HG03139 (cell line): ENCODE results near the gene PLEKHM1.
"Not testable (repeated sequence)": the region's sequence is repeated elsewhere in the genome, so short reads cannot be mapped to it uniquely, and the experiment has no call there.

Experiments used
- ATAC-seq: cut with Tn5 transposase; IDR thresholded peaks from one replicate; pipeline ENCODE4 v1.9.1; 2021; ENCODE audit not compliant: unreplicated experiment

PLEKHM1 gene

DNA sequence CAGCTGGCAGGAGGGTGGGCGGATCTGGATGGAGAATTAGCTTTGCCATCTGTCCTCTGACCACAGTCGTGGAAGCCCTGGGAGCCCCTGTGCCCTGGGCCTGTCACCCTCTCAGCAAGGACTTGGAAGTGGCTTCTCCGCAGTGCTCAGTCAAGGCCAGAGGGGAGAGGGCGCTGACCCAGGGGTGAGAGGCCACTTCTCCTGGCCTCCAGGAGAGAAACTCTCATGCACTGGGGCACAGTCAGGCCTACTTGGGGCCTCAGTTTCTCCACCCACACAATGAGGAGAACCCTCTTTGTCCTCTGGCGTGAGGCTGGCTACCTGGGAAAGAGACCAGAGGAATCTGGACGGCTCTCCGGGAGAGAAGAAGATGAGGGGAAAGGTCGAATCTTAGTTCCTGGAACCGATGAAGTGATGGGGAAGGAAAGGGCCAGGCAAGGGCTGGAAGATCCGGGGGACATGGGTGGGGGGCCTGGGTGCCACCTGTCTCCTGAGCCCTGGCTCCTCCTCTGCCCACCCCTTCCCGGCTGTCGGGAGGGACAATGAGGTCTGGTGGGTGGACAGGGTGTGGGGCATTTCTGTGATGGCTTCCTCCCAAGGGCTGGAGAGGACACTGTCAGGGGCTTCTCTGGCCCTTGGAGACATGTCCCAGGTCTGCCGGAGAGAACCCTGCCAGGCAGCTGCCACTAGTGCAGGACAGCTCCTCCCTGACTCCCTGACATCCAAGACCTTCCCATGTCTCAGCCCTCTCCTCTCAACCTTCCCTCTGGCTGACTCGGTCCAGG lies 48.8 kb downstream of the PLEKHM1 start:
- no peak for ATAC-seq

DNA sequence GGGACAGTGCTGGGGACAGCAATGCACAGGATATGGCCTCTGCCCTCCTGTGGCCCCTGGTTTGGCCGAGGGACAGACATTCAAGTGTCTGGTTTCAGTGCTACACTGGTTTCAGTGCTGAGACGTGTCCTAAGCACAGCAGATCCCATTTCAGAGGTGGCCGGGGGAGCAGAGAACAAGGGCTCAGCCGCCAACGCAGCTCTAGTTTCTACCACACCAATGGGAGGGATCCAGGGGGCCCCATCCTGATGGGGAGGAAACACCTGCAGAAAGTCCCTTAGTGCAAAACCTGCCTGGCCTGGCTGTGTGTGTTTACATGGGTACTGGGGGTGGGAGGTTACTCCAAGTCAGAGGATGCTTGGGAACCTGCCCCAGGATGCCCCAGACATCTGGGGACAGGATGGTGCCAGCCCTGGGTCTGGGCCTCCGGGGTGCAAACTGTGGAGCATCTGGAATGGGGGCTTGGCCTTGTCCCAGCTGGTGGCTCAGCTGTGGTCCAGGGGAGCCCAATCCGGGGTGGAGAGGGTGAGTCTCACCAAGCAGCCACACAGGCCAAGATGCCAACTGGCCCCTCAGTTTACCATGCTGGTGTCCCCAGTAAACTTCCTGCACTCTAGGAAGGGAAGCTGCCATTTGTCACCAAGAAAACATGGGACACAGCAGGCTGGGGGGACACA lies 49.5 kb downstream of the PLEKHM1 start:
- ATAC-seq: not testable (repeated sequence)

DNA sequence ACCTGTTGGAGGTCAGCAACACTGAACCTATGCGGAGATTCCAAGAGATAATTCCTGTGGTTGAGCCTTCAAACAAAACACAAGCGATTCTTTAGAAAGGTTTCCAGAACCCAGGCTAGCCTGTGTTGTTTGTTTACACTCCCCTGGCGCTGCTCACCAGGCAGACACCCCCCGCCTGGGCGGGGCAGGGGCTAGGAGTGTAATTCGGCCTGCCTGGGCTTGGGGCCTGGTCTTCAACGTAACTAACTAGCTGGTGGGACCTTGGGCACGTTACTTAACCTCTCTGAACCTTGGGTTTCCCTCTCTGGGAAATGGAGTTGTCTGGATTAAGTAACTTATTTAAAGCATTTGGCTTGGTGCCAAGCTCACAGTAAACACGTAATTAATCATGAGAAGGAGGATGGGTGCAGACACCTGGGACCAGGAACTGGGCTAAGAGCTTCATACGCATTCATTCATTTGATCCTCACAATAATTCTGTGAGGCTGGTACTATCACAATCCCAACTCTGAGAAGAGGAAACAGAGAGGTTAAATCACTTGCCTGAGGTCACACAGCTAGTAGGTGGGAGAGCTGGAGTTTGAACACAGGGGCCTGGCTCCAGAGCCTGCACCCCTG lies 50.3 kb downstream of the PLEKHM1 start:
- ATAC-seq: no peak

DNA sequence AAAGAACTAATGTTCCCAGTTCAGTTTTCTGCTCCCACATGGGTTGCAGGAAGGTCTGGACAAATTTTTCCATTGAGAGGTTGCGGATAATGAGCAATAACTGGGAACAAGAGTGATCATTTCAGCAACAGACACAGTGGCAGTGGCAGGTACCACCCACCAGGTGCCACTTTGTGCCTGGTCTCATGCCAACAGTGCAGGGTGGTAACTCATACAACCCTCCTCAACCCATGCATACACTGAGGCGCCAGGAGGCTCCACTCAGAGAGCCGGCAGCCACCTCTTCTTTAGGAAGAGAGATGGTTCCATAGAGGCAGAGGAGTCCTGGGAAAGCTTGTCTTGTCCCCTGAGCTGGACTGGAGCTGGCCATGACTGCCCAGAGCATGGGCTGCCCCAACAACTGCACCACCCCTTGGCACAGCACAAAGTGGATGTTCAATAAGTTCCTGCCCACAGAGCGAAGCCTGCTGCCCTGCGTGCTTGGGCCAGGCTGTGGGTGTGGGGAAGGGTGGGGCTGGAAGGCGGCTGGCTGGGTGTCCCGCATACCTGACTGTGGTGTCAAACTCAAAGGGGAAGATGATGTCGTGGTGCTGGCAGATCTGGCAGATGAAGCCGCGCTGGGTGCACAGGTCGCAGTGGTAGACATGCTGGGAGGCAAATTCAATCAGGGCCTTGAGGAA lies 51.5 kb downstream of the PLEKHM1 start:
- ATAC-seq: no peak

DNA sequence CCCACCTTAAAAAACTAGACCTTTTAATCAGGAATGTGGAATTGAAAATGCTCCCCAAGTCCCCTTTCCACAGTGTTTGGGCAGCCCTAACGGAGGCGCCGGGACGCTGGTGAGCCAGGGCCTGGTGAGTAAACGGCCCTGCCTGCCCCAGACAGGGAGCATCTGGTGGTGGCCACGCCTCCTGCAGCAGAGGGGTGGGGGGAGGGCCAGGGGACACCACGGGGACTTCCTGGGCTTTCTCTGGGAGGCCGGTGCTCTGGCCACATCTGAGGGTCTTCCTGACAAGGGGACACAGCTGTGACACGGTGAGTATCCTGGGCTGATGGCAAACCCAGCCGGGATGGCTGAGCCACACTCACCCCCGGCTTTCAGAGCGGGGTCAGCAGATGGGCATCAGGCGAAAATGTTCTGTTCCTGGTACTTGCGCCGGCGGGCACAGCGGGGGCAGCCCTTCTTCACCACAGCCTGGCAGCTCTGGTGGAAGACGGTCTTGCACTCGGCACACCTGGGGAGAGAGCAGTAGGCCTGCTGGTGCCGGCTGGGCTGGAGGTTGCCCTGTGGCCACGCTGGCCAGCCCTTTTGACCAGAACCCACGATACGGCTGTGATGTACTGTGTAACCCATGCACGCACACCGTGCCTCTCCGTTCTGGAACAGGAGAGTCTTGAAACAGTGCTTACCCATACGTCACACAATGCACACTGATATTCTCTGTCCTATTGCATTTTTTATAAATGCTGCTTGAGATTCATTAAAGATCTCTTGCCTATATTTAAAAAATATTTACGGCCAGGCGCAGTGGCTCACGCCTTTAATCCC lies 52.8 kb downstream of the PLEKHM1 start:
- no peak for ATAC-seq

DNA sequence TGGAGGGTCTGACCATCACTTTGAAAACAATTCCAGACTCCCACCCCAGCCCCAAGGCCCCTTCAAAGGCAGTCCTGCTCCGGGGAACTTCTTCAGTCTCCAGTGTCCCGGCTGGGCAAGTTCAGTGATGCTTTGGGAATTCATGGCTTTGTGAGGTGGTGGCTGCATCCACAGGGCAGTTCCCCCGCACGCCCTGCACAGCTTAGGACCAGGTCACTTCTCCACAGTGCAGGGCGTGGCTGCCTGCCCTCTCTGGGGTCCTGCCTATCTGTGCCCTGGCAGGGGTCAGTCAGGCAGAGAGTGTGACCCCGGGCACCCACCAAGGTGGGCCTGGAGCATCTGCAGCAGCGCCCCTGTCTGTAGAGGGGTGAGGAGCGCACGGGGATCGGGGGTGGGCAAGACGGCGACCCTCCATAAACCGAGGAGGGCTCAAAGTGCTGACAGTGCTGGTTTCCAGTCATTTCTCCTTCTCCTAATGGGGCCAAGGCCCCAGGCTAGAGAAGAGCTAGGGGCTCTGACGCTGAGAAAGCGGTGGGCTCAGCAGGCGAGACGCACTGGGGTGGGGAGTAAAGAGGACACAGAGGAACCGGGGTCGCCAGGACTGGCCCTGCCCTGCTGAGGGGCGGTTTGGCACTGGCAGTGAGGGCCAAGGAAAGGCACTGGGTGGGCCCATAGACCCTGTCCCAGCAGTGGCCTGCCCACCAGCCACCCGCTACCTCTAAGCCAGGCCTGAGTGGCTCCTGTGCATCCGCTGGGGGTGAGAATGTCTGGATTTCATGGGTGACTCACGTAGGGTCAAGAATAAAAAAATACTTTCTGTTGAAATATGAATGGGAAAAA lies 53.7 kb downstream of the PLEKHM1 start:
- no peak for ATAC-seq

DNA sequence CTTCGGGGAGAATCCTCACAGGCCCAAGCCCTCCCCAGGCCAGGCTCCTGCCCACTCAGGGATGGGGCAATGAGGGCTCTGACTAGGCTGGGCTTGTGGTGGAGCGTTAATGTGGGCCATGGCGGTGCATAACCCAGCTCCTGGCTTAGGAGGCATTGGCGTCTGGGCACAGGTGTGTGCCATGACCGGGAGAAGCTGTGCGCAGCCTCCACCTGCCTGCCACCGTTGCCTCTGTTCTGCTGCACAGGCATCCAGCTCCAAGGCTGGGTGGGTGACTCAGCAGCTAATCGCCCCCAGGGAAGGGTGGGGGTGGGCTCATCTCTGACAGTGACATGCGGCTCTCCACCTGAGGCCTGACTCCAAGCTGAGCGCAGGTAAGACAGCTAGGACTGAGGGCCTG lies 54.4 kb downstream of the PLEKHM1 start:
- ATAC-seq: no peak

DNA sequence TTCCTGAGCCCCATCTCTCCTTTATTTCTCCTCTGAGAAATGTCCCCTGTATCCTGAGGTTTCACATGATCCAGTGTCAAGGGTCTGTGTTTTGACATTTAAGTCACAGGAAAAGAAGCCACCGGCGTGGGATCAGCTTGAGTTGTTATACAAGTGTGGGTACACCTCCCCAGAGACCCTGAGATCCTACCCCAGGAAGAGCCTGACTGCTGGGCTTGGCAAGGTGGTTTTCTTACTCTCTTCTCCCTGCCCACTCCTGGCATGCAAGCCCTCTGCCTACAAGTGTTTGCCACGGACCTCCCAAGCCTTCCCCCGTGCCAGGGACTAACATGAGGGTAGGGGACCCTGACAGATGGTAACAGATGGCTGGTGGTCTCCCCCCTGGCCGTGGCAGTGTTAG lies 55.0 kb downstream of the PLEKHM1 start:
- ATAC-seq: no peak

DNA sequence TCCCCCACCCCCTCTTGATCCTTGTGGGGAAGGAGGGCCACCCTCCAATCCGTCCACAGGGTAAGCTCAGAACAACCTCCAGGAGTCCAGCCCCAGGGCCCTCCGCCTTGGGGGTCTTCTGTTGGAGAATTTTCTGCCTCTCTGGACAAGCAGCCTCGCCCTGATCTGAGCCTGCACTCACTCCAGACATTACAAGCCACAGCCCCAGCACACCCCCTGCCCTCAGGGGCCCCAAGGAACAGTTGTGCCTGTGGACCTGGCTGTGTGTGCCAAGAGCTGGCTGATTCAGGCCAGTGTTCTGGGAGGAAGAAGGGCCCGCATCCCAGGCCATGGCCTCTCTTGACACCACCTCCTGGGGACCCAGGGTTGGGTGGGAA lies 57.4 kb downstream of the PLEKHM1 start:
- no peak for ATAC-seq

DNA sequence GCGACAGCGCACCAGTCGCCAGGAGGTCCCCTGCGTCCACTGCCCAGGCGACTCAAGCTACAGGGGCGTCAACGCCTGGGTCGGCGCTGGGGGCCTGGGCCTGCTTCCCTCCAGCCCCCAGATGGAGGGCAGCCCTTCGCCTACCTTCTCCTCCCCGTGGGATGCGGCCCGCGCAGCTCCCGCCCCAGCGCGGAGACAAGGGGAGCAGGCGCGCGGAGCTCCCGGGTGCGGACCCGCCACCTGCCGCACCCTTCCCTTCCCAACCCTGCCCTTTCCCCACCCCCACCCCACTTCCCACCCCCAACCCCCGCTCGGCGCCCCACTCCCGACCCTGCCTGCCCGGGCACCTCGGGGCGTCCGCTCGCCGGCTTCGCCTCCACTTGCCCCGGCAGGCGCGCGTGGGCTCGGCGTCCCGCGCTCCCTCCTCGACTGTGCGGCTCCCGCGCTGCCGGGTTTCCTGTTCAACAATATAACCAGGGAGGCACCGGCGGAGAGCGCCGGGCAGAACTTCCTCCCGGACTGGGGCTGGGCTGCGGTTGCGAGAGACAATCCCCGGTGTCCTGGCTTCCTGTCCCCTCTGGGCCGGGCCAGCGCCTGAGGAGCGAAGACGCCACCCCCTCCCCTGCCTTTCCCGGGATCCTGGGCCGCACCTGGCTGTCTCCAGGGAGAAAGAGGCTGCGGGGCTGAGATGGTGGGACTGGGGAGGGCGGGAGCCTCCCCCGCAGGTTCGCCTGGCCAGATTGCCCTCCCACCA lies 57.9 kb downstream of the PLEKHM1 start, which contains the start of gene ARHGAP27:
ARHGAP27 (minus strand) TSS at position 466 of the 754 bp plus-strand sequence. CDS start 2,591 bp downstream, outside the sequence.
- no peak for ATAC-seq

DNA sequence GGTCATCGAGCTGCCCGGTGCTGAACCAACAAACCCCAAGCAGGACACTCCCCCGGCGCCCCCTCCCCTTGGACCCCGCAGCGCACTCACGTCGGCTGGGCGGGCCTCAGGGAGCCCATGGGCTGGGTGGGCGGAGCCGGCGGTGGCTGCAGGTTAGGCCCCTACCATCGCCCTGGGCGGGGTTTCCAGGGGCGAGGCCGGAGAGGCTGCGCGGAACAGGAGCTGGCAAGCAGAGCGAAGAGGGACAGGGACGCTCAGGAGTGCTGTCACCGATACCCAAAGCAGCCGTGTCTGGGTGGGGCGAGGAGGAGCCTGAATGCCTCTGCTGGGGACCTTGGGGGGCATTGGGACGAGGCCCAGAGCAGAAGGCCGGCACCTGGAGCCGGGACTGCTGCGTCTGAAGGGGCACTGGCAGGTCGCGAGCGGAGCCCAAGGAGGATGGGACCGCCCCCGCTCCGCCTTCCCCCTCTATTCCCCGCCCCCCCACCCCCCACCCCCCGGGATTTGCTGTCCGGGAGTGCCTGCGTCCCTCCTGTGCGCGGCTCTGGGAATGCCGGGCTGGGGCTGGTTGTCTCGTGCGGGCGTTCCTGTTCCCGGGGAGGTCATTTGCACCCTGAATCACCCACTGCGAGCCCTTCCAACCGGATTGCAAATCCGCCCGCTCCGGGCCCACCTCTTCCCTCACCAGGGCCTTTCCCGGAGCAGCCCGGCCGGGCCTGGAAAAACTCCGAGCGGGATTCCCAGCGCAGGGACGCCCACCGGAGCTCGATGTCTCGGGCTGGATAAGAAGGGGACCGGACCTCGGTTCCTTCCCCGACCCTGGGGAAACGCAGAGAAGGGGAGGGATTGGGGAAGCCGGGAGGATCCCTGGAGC lies 58.8 kb downstream of the PLEKHM1 start:
- no peak for ATAC-seq

DNA sequence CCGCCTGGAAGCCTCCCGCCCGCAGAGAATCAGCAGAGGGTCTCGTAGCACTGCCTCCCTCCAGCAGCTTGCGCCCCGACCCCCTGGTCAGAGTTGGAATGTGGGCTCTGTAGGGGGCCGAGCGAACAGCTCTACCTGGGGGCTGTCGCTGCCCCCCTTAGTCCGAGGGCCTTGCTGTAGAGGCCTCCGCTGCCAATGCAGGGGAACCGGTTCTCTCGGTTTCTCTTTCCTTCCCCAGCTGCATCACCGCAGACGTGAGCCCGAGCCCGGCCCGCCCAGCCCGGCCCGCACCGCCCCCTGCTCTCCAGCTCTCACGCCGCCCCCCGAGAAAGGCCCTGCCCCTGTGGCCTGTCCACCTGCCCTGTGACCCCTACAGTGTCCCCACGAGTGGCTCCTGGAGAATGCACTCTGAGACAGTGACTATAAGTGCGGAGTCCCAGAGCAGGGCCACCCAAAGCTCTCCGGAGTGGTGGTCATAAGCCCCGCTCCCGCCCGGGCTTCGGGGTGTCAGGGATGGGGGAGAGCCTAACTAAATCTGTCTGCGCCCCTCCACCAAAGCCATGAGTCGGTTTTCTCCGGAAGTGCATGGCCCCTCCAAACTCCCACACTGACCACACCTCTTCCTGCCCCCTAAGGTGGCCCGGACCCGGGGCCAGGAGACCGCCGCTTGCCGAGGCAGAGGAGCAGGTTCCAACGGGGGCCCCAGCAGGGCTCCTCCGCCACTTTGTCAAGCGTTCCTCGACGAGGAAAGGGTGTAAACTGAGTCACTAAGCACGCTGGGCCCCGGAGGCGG lies 59.6 kb downstream of the PLEKHM1 start:
- ATAC-seq: no peak

DNA sequence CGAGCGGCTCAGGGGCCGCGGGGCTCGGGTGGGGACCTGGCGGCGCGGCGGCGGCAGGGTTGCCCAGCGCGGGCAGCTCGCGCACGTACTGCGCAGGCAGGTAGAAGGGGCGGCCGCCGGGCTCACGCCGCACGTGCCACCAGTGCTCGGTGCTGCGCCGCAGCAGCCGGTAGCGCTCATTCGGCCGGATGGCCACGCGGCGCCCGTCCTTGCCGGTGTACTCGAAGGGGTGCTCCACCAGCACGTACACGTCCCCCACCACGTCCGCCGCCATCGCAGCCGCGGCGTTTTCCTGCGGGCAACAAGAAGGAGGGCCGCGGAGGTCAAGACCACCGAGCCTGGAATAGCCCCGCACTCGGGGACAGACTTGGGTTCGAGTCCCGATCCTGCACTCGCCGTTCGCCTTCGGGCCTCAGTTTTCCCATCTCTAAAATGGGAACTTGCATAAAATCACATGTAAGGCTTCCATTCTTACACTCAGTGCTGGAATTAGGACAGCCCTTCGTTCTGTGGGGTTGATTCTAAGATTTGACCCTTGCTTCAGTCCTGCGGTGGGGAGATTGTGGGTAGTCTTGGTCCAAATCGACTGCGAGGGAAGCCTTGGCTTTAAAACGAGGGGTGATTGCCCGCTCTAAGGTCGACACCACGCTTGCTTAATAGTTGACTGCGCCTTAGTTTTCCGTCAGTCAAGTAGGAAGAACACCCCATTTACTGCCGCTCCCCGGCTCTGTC lies 60.3 kb downstream of the PLEKHM1 start:
- ATAC-seq: no peak

DNA sequence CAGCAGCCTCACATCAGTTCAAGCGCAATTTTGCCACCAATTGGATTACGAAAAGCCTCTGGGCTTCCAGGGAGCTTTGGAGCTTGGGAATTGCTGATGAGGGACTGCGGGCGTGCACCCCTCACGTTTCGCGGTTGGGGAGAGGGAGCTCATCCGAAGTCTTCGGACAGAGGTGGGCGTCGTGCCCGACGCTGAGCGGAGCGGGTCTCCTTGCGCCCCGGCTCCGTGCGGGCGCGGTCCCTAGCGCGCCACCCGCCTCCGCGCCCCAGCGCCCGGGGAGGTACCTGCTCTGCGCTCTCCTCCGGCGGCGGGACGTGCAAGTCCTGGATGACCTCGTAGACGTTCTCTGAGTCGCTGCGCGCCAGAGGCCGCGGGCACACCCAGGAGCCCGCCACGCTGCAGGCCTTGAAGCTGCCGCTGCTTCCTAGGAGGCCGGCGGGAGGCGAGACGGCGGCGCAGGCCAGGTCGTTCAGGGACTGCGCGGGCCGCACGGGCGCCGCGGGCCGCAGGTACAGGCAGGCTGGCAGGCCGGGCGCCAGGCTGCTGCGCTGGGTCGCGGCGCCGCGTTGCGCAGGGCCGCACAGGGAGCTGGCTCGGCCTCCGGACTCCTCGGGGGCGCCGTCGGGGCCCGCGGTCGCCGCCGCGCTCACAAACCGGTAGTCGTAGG lies 61.0 kb downstream of the PLEKHM1 start:
- no peak for ATAC-seq

DNA sequence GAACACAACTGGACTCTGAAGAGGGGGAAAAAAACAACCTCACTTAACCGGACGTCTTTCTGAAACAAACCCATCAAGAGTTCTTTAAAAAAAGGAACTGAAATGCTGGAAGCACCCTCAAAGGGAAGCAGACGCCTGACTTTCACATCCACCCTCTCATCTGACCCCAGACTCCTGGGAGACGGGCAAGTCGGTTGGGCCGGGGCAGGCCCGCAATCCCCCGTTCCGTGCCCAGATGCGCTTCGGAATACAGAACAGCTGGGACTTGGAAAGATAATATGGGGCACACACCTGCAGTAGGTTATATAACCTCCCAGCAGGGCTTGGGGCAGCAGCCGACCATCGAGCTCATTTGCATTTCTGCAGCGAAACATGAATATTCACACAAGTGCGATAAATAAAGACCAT lies 61.6 kb downstream of the PLEKHM1 start:
- ATAC-seq: no peak

DNA sequence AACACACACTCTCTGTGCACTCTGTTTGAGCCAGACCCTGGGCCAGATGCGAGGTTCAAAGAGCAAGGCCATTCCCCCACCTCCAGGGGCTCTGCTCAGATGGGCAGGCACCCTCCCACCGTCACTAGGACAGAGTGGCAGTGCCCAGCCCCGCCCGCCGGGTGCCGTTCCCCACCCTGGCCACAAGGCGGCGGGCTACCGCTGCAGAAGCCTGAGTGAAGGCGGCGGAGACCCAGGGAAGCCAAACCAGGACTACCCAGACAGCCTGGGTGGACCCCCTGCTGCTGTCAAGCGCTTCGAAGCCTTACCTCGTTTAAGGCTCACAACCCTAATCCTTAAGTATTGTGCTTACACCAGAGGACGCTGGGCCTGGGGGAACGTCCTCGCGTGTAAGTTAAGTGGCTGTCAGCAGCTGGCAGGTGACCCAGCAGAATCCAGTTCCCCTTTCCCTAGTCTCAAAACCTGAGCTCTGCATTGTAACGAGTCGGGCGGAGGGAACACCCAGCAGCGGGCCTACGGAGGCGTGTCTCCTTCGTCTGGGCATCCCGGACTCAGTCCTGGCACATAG lies 62.4 kb downstream of the PLEKHM1 start:
- ATAC-seq: no peak
